K562 (cell line): Measurements from ENCODE around the gene ERBB3. TPM values are rescaled to one million over a fixed set of nuclear protein-coding genes. Genes with fewer than 3 reads are reported as not detected.

Experiments used
- ATAC-seq: fragments of 200-7000 bp; cut with Tn5 transposase; 3 replicates; pipeline ENCODE4 v1.9.1; 2020; ENCODE audit warnings: moderate library complexity
- BruUV-seq: library from RNA; stranded (reverse); fragments of 400-500 nt; replicated peaks from 2 replicates; lab custom pipeline; 2021; lab: Mats Ljungman, UMichigan
- CTCF ChIA-PET: fragments of 300-600 bp; formaldehyde crosslinking; extraction: SDS; loops from one replicate; lab custom pipeline; 2021; ENCODE audit warnings: low intra/inter-chr PET ratio; lab: Yijun Ruan, JAX
- POLR2A ChIA-PET: fragments of 300-600, 350-650 bp; sonication (Branson Sonifier 250); formaldehyde crosslinking; extraction: SDS; loops from one replicate; lab custom pipeline; 2021; ENCODE audit warnings: antibody characterized with exemption, inconsistent platforms; lab: Yijun Ruan, JAX
- DNase-seq, 4 experiments: peaks; one replicate each; pipeline versions ENCODE4 v3.0.0 to v3.0.0-alpha.2; 2011 to 2018; ENCODE audit warnings: low spot score in 3 of 4, mixed read lengths in 3 of 4; ENCODE audit errors: extremely low read depth in 1 of 4
- FAIRE-seq: peaks from 2 replicates; lab custom pipeline; 2011; peaks lifted over from hg19 to GRCh38; lab: Jason Lieb, UNC
- H2AFZ ChIP-seq: 2 replicates; pipeline ENCODE4 v1.6.0; 2011; ENCODE audit warnings: low read depth, low read length, control low read depth, inconsistent platforms
- H3K27ac ChIP-seq: fragments of 200-600 bp; 3 replicates; pipeline ENCODE4 v1.8.0; 2011; ENCODE audit warnings: low read depth, mild to moderate bottlenecking, control low read depth, inconsistent platforms, low read length, moderate library complexity, mixed read lengths; ENCODE audit errors: extremely low read depth
- H3K27me3 ChIP-seq, 2 experiments: fragments of 300-600 bp in 1 of 2; 2 replicates in 1 of 2; 3 replicates in 1 of 2; pipeline versions ENCODE4 v1.6.0 to v1.8.0; 2011; ENCODE audit warnings: inconsistent platforms in 2 of 2, low read length in 2 of 2, mild to moderate bottlenecking in 1 of 2, mixed read lengths in 1 of 2, moderate library complexity in 1 of 2; ENCODE audit not compliant: control insufficient read depth in 2 of 2, insufficient read depth in 2 of 2
- H3K36me3 ChIP-seq: fragments of 300-600 bp; 3 replicates; pipeline ENCODE4 v1.8.0; 2011; ENCODE audit warnings: mild to moderate bottlenecking, low read length, inconsistent platforms; ENCODE audit not compliant: control insufficient read depth, insufficient read depth
- H3K4me1 ChIP-seq, 2 experiments: fragments of 200-600 bp in 1 of 2; replicated peaks in 1 of 2; 2 replicates in 1 of 2; 3 replicates in 1 of 2; pipeline versions ENCODE4 v1.5.1 to v1.8.0; 2011; ENCODE audit warnings: inconsistent platforms in 2 of 2, low read length in 2 of 2, mild to moderate bottlenecking in 1 of 2, mixed read lengths in 1 of 2, moderate library complexity in 1 of 2; ENCODE audit not compliant: control insufficient read depth in 2 of 2, insufficient read depth in 2 of 2
- H3K4me2 ChIP-seq: 2 replicates; pipeline ENCODE4 v1.6.1; 2011; ENCODE audit warnings: low read length, control low read depth, inconsistent platforms, mixed read lengths; ENCODE audit not compliant: insufficient read depth
- H3K4me3 ChIP-seq: fragments of 200-600 bp; sonication (generic), shearing (Covaris generic); 2 replicates; pipeline ENCODE4 v1.5.1; 2016; ENCODE audit warnings: control low read depth, inconsistent platforms
- H3K79me2 ChIP-seq: fragments of 200-600 bp; 3 replicates; pipeline ENCODE4 v1.8.0; 2011; ENCODE audit warnings: low read length, inconsistent platforms; ENCODE audit not compliant: control insufficient read depth, insufficient read depth
- H3K9ac ChIP-seq, 2 experiments: 2 replicates each; pipeline versions ENCODE4 v1.6.0 to v1.6.1; 2011; ENCODE audit warnings: low read depth in 2 of 2, low read length in 2 of 2, control low read depth in 1 of 2, inconsistent platforms in 1 of 2, mild to moderate bottlenecking in 1 of 2, mixed read lengths in 1 of 2; ENCODE audit not compliant: insufficient read depth in 1 of 2
- H3K9me1 ChIP-seq: one replicate; pipeline ENCODE4 v1.6.0; 2011; ENCODE audit warnings: inconsistent platforms, mild to moderate bottlenecking, low read length, moderate library complexity; ENCODE audit not compliant: control insufficient read depth, insufficient read depth
- H3K9me3 ChIP-seq: replicated peaks from 2 replicates; pipeline ENCODE4 v1.5.1; 2011; ENCODE audit warnings: low read depth, low read length, inconsistent platforms; ENCODE audit not compliant: control insufficient read depth, insufficient read depth
- H4K20me1 ChIP-seq: replicated peaks from 2 replicates; pipeline ENCODE4 v1.6.1; 2011; ENCODE audit warnings: low read length, inconsistent platforms, mixed read lengths; ENCODE audit not compliant: control insufficient read depth, insufficient read depth
- ASH1L ChIP-seq: fragments of 450-650 bp; IDR thresholded peaks from 2 replicates; pipeline ENCODE4 v1.6.1; 2018; ENCODE audit warnings: borderline replicate concordance, mild to moderate bottlenecking, low read depth; ENCODE audit not compliant: partially characterized antibody
- PHF20 ChIP-seq: fragments of 450-650 bp; IDR thresholded peaks from 2 replicates; pipeline ENCODE4 v1.6.1; 2018; ENCODE audit not compliant: partially characterized antibody
- POLR2G ChIP-seq: fragments of 200-400 bp; formaldehyde crosslinking; IDR thresholded peaks from 2 replicates; pipeline ENCODE4 v1.6.1; 2017; ENCODE audit warnings: low read depth, mild to moderate bottlenecking, antibody characterized with exemption, low read length, moderate library complexity
- RBFOX2 ChIP-seq: fragments of 200-400 bp; formaldehyde crosslinking; IDR thresholded peaks from 2 replicates; pipeline ENCODE4 v1.6.1; 2017; ENCODE audit warnings: low read depth, mild to moderate bottlenecking, low read length, moderate library complexity
- ZNF316 ChIP-seq: fragments of 450-650 bp; IDR thresholded peaks from 2 replicates; pipeline ENCODE4 v1.6.1; 2016
- ZNF740 ChIP-seq, 3 experiments: fragments of 200-800 bp in 1 of 3; sonication (Bioruptor generic) in 1 of 3; sonication (generic) in 1 of 3; formaldehyde crosslinking in 1 of 3; IDR thresholded peaks; 2 replicates each; pipeline versions ENCODE4 v1.6.1 to v1.8.0; 2016 to 2022; ENCODE audit warnings: mild to moderate bottlenecking in 2 of 3, missing compliant biosample characterization in 2 of 3, missing genetic modification characterization in 2 of 3, missing genetic modification reagents in 1 of 3
- ZNF780A ChIP-seq: fragments of 250-450 bp; sonication (Bioruptor Pico); IDR thresholded peaks from 2 replicates; pipeline ENCODE4 v1.5.0; 2021; ENCODE audit warnings: mild to moderate bottlenecking
- WGBS: fragments of 100-300 bp; shearing (Covaris generic); methylation state at CpG from one replicate; pipeline ENCODE4 v1.1.6; 2016; ENCODE audit warnings: low coverage, mixed read lengths; ENCODE audit not compliant: insufficient coverage; ENCODE audit errors: missing lambda C conversion rate; 5-methylcytosine and 5-hydroxymethylcytosine counted together
- in situ Hi-C: fragments of 300-500 bp; cut with MboI; formaldehyde crosslinking; loops from 4 replicates; pipeline ENCODE4 v1.15.0; 2018; ENCODE audit warnings: inconsistent platforms, mixed read lengths
- intact Hi-C: fragments of 100-400 bp; cut with micrococcal nuclease; formaldehyde crosslinking; loops from 2 replicates; pipeline ENCODE4 v1.14.2; 2022
- polyA plus RNA-seq, 8 experiments: library from polyadenylated mRNA; depleted of rRNA in 4 of 8; stranded (reverse) in 5 of 8; unstranded in 3 of 8; fragments of >200 nt; fragmentation: Nextera tagmentation in 2 of 8; fragmentation: Illumina TruSeq in 1 of 8; extraction: Ambion mirVana in 2 of 8; extraction: Trizol in 1 of 8; gene quantifications; 2 replicates each; pipeline versions ENCODE4 v1.2.1 to v1.2.3, GENCODE V29; 2011 to 2014; ENCODE audit warnings: inconsistent platforms in 1 of 8, missing spikeins in 1 of 8
- total RNA-seq, 7 experiments: library from RNA; depleted of rRNA in 6 of 7; stranded (reverse); fragments of >200 nt in 6 of 7; fragmentation: Illumina TruSeq in 2 of 7; extraction: Trizol in 2 of 7; gene quantifications; 2 replicates each; pipeline versions ENCODE4 v1.2.1 to v1.2.3, GENCODE V29; 2011 to 2021; ENCODE audit warnings: low replicate concordance in 1 of 7

ERBB3 gene
- total and polyA plus RNA-seq, 9 of the 15 experiments (the other 6 are each of a cell fraction or from before 2014, with no cell fraction given) = 1.5 to 5.4 (median 3.8) TPM

DNA sequence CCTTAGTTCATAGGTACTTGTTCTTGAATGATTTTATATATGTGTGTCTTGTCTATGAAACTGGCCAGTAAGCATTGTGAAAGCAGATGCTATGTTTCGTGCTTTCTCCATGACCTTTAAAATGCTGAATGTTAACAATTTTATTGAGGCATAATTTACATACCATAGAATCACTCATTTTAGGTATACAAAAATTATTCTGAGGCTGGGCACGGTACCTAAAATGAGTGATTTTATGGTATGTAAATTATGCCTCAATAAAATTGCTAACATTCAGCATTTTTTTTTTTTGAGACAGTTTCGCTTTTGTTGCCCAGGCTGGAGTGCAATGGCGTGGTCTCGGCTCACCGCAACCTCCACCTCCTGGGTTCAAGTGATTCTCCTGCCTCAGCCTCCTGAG, 54.9 kb downstream of the ERBB3 start:
- H3K36me3 ChIP-seq = peaks cover 96% of the 10 kb centered on the region
- intact Hi-C loops = no loop called here

GRCh38 chr12:56137853-56138571, 58.0 kb downstream of the ERBB3 start:
- H3K4me2 ChIP-seq = no peak overlapping the region
- no peak for TF ChIP-seq ASH1L
- peak; percentile 56; the same call in 1 of the 2 replicates for TF ChIP-seq POLR2G
- TF ChIP-seq ZNF780A (CRISPR knock-in tag) = no peak
- TF ChIP-seq ZNF740 (CRISPR knock-in tag; IDR thresholded peaks at IDR 0.05) = 0 out of 2 replicates have a peak, but pooled peaks have one; percentile 23
- no peak for TF ChIP-seq ZNF740 (tag; IDR thresholded peaks at IDR 0.05)
- peak; percentile 71 for TF ChIP-seq RBFOX2
- TF ChIP-seq, all 486 proteins: peak for 3
- CTCF ChIA-PET = no interaction called here
- no TSS peak for BruUV-seq
- 96% methylated on average over 14 of the region's 14 CpGs for WGBS
- Histone ChIP-seq H3K4me3 (no peak overlapping the region), H3K9me3 (no peaks in the 10 kb centered on the region), H3K9me1 (no peaks in the 10 kb centered on the region), H3K27me3 (no peaks in the 10 kb centered on the region), H3K36me3 (peaks cover 92% of the 10 kb centered on the region), H2AFZ (no peak overlapping the region), H3K4me1 (no peaks in the 10 kb centered on the region; a peak in 1 of 5 replicates), H3K9ac (no peak overlapping the region; a peak in 1 of 4 replicates), H4K20me1 (no peaks in the 10 kb centered on the region; the same call in 1 of the 2 replicates), H3K27ac (no peak overlapping the region), H3K79me2 (peaks cover 8% of the 10 kb centered on the region; the same call in 1 of the 3 replicates)
- FAIRE-seq (no peak), ATAC-seq (no peak; the same call in 2 of the 3 replicates), DNase-seq (no peak)
- in situ Hi-C loops = no loop called here
- intact Hi-C loops = no loop called here
- POLR2A ChIA-PET = interaction anchor here (0.8 to 1.5 kb wide), 5 partner anchors 9 to 133 kb away, joined by 3 to 7 read pairs (median 3); partner anchors contain the start of gene ZC3H10

More for the DNA sequence above, 54.9 kb downstream of the ERBB3 start:
- peaks cover 6 to 8% of the 10 kb centered on the region in 2 experiments; a peak in 3 of 5 replicates for H3K4me1 ChIP-seq
- BruUV-seq = no TSS peak
- CTCF ChIA-PET = no interaction called here
- peaks cover 6% of the 10 kb centered on the region for H3K9me1 ChIP-seq
- no peaks in the 10 kb centered on the region for H3K9me3 ChIP-seq
- ATAC-seq (no peak), DNase-seq (no peak), FAIRE-seq (no peak)
- POLR2A ChIA-PET = interaction anchor here (0.9 to 1.6 kb wide), 2 partner anchors 9 to 14 kb away, joined by 3 to 6 read pairs; no protein-coding TSS in a partner anchor
- H3K27ac ChIP-seq = no peak overlapping the region
- no peaks in the 10 kb centered on the region; the same call in none of the 2 replicates for H4K20me1 ChIP-seq
- peaks cover 34% of the 10 kb centered on the region for H3K79me2 ChIP-seq
- in situ Hi-C loops = no loop called here
- no peak overlapping the region for H3K4me2 ChIP-seq
- no peak overlapping the region for H3K9ac ChIP-seq
- no peak overlapping the region for H3K4me3 ChIP-seq
- no peaks in the 10 kb centered on the region for H3K27me3 ChIP-seq
- peak; percentile 12; the same call in 1 of the 2 replicates for TF ChIP-seq ZNF316
- no peak for TF ChIP-seq PHF20
- H2AFZ ChIP-seq = no peak overlapping the region
- WGBS = 95% methylated on average over 6 of the region's 6 CpGs
